Measurements from ENCODE around the gene CIDEB. TPM values are rescaled to one million over a fixed set of nuclear protein-coding genes. Genes with fewer than 3 reads are reported as not detected.
"Not testable (repeated sequence)": the region's sequence is repeated elsewhere in the genome, so short reads cannot be mapped to it uniquely, and the experiment has no call there.

CIDEB gene
- total and polyA plus RNA-seq, 2 of the 4 experiments (the other 2 are of a cell fraction) = under 0.01 to 0.19 TPM

DNA sequence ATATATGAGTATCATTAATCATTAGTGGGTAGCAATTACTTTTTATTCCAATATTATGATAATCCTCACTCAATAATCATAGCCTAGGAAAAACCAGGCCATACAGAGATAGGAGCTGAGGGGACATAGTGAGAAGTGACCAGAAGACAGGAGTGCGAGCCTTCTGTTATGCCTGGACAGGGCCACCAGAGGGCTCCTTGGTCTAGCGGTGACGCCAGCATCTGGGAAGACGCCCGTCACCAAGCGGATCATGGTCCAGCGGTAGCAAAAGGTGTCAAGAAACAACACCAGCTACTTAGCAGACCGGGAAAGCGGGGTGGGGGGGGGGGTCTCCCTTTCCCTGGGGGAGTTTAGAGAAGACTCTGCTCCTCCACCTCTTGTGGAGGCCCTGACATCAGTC is 20.1 kb upstream of the CIDEB start:
- H2AK5ac ChIP-seq (ENCODE audit: low read depth, low read length); dilution Hi-C loops (cut with HindIII; ENCODE audit: low sequenced_read_pairs, unreplicated experiment); H2AFZ ChIP-seq (replicated peaks; ENCODE audit: low read length, poor library complexity); BruUV-seq (replicated peaks); H4K8ac ChIP-seq (ENCODE audit: low read depth in 2 of 2, low read length in 2 of 2); H3K9me3 ChIP-seq (ENCODE audit: control insufficient read depth, insufficient read depth, low read length); H3K4me1 ChIP-seq (ENCODE audit: control insufficient read depth, insufficient read depth, low read length); H3K4ac ChIP-seq (ENCODE audit: low read depth, low read length); H3K9ac ChIP-seq (ENCODE audit: low read depth, low read length); POLR2A ChIA-PET (ENCODE audit: unreplicated experiment); ATAC-seq (ENCODE audit: low read depth); in situ Hi-C loops (cut with MboI; ENCODE audit: low sequenced_read_pairs); H3K79me1 ChIP-seq (ENCODE audit: low read depth in 1 of 2, low read length in 2 of 2); H4K20me1 ChIP-seq (ENCODE audit: insufficient read depth, low read length); H4K91ac ChIP-seq (ENCODE audit: insufficient read depth, low read depth, low read length); H3K4me3 ChIP-seq (ENCODE audit: insufficient read depth, low read depth, low read length); H4K5ac ChIP-seq (ENCODE audit: low read depth, low read length); H3K18ac ChIP-seq (ENCODE audit: low read depth, low read length); H3K23ac ChIP-seq (ENCODE audit: low read depth, low read length); H3K27ac ChIP-seq (ENCODE audit: insufficient read depth, low read length); H2BK20ac ChIP-seq (ENCODE audit: low read depth, low read length); H3K56ac ChIP-seq (ENCODE audit: extremely low read depth, insufficient read depth, low read length); H3K36me3 ChIP-seq (ENCODE audit: control insufficient read depth, insufficient read depth, low read length); H2BK120ac ChIP-seq (ENCODE audit: low read depth, low read length); H2BK15ac ChIP-seq (ENCODE audit: low read depth, low read length); H3K4me2 ChIP-seq (ENCODE audit: low read depth, low read length); H2BK5ac ChIP-seq (ENCODE audit: low read depth, low read length, poor library complexity, severe bottlenecking); H3K9me1 ChIP-seq (ENCODE audit: insufficient read depth, low read length); H2AK9ac ChIP-seq (replicated peaks; ENCODE audit: low read depth, low read length, poor library complexity); DNase-seq; H3K14ac ChIP-seq (replicated peaks; ENCODE audit: low read depth, low read length): not testable (repeated sequence)
- intact Hi-C loops (cut with micrococcal nuclease) = loop anchor here (1.0 kb wide), 1 partner anchor 108 kb away; no protein-coding TSS in a partner anchor
- WGBS, 2 experiments (ENCODE audit: extremely low coverage in 2 of 2, insufficient read length in 1 of 2) = no CpG with 5 or more reads among the region's 9 CpGs
- TF ChIP-seq RAD21 (IDR thresholded peaks at IDR 0.05; ENCODE audit: low read length) (peak; percentile 35), SMC3 (IDR thresholded peaks at IDR 0.05; ENCODE audit: low read depth, low read length) (peak; percentile 27; the same call in 1 of the 2 replicates)
- TF ChIP-seq, protein P1, sequence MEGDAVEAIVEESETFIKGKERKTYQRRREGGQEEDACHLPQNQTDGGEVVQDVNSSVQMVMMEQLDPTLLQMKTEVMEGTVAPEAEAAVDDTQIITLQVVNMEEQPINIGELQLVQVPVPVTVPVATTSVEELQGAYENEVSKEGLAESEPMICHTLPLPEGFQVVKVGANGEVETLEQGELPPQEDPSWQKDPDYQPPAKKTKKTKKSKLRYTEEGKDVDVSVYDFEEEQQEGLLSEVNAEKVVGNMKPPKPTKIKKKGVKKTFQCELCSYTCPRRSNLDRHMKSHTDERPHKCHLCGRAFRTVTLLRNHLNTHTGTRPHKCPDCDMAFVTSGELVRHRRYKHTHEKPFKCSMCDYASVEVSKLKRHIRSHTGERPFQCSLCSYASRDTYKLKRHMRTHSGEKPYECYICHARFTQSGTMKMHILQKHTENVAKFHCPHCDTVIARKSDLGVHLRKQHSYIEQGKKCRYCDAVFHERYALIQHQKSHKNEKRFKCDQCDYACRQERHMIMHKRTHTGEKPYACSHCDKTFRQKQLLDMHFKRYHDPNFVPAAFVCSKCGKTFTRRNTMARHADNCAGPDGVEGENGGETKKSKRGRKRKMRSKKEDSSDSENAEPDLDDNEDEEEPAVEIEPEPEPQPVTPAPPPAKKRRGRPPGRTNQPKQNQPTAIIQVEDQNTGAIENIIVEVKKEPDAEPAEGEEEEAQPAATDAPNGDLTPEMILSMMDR (conservative IDR thresholded peaks at IDR 0.05; ENCODE audit: low read depth, low read length) = peak; percentile 36; the same call in 1 of the 2 replicates
- CTCF ChIA-PET = interaction anchor here (1.9 kb wide), 1 partner anchor 104 kb away, joined by 12 read pairs; no protein-coding TSS in a partner anchor
- H3K27me3 ChIP-seq (ENCODE audit: control insufficient read depth, insufficient read depth, low read length) = peaks cover 28% of the 10 kb centered on the region
